Measurements from ENCODE around the gene SND1. TPM values are rescaled to one million over a fixed set of nuclear protein-coding genes. Genes with fewer than 3 reads are reported as not detected.

Gene SND1
- total and polyA plus RNA-seq, 10 of the 15 experiments (the other 5 are each of a cell fraction or from before 2014, with no cell fraction given) = 52.4 to 270 (median 146) TPM

DNA sequence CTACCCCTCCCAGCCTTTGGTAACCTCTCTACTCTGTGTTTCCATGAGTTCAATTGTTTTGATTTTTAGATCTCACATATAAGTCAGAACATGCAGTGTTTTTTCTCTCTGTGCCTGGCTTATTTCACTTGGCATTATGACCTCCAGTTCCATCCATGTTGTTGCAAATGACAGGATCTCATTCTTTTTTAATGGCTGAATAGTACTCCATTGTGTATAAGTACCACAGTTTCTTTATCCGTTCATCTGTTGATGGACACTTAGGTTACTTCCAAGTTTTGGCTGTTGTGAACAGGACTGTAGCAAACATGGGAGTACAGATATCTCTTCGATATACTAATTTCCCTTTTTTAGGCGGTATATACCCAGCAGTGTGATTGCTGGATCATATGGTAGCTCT, 237.7 kb downstream of the SND1 start:
- FAIRE-seq (no peak), DNase-seq (ENCODE audit: low read depth, low spot score) (no peak), ATAC-seq (no peak)
- peaks cover 2% of the 10 kb centered on the region; the same call in 1 of the 2 replicates for H3K79me2 ChIP-seq (ENCODE audit: control insufficient read depth, insufficient read depth, low read length)
- no peak overlapping the region for H3K4me2 ChIP-seq (ENCODE audit: control insufficient read depth, insufficient read depth)
- POLR2A ChIA-PET = no interaction called here
- RAD21 ChIA-PET (ENCODE audit: unreplicated experiment) = no interaction called here
- no peaks in the 10 kb centered on the region for H3K27me3 ChIP-seq (replicated peaks in 1 of 2; ENCODE audit: control insufficient read depth in 2 of 2, insufficient read depth in 2 of 2, low read length in 1 of 2)
- CTCF ChIA-PET = no interaction called here
- H3K4me3 ChIP-seq = no peak overlapping the region
- in situ Hi-C loops (cut with MboI) = no loop called here
- SMC1A ChIA-PET (ENCODE audit: uncharacterized antibody, unreplicated experiment) = interaction anchor here (1.0 kb wide), 1 partner anchor 87 kb away, joined by 3 read pairs; no protein-coding TSS in a partner anchor
- peaks cover 3% of the 10 kb centered on the region; the same call in 1 of the 2 replicates for H3K4me1 ChIP-seq (ENCODE audit: control insufficient read depth, insufficient read depth, low read length)
- peaks cover 0 to 21% of the 10 kb centered on the region in 2 experiments; a peak in 3 of 4 replicates for H3K36me3 ChIP-seq (ENCODE audit: control insufficient read depth in 2 of 2, insufficient read depth in 2 of 2, low read length in 1 of 2)
- H3K9ac ChIP-seq (ENCODE audit: control insufficient read depth, insufficient read depth, low read length) = no peak overlapping the region
- no peak overlapping the region for H2AFZ ChIP-seq (ENCODE audit: control insufficient read depth, low read depth, low read length)
- no peaks in the 10 kb centered on the region for H4K20me1 ChIP-seq (ENCODE audit: control insufficient read depth, insufficient read depth)
- WGBS (ENCODE audit: insufficient coverage, insufficient replicate concordance, low lambda C conversion rate, missing lambda C conversion rate) = 96% methylated on average over 3 of the region's 3 CpGs
- BruUV-seq (replicated peaks) = no TSS peak
- intact Hi-C loops (cut with micrococcal nuclease; ENCODE audit: unreplicated experiment) = no loop called here
- TF ChIP-seq RELA (IDR thresholded peaks at IDR 0.05; ENCODE audit: borderline replicate concordance, partially characterized antibody) (no peak), BRCA1 (IDR thresholded peaks at IDR 0.05; ENCODE audit: low read depth, low read length) (no peak), MEF2A (IDR thresholded peaks at IDR 0.05; ENCODE audit: insufficient read depth, low read depth, low read length) (no peak), HDAC2 (IDR thresholded peaks at IDR 0.05) (no peak), CBX5 (IDR thresholded peaks at IDR 0.05; ENCODE audit: low read depth) (no peak), EGR1 (IDR thresholded peaks at IDR 0.05; ENCODE audit: borderline replicate concordance in 1 of 2, low read depth in 2 of 2, low read length in 2 of 2) (no peak), ETV6 (conservative IDR thresholded peaks at IDR 0.05 in 1 of 2, IDR thresholded peaks at IDR 0.05 in 1 of 2; ENCODE audit: borderline replicate concordance in 1 of 2, low read depth in 1 of 2) (no peak), RCOR1 (conservative IDR thresholded peaks at IDR 0.05; ENCODE audit: low read depth, low read length) (no peak)
- TF ChIP-seq, protein P1, sequence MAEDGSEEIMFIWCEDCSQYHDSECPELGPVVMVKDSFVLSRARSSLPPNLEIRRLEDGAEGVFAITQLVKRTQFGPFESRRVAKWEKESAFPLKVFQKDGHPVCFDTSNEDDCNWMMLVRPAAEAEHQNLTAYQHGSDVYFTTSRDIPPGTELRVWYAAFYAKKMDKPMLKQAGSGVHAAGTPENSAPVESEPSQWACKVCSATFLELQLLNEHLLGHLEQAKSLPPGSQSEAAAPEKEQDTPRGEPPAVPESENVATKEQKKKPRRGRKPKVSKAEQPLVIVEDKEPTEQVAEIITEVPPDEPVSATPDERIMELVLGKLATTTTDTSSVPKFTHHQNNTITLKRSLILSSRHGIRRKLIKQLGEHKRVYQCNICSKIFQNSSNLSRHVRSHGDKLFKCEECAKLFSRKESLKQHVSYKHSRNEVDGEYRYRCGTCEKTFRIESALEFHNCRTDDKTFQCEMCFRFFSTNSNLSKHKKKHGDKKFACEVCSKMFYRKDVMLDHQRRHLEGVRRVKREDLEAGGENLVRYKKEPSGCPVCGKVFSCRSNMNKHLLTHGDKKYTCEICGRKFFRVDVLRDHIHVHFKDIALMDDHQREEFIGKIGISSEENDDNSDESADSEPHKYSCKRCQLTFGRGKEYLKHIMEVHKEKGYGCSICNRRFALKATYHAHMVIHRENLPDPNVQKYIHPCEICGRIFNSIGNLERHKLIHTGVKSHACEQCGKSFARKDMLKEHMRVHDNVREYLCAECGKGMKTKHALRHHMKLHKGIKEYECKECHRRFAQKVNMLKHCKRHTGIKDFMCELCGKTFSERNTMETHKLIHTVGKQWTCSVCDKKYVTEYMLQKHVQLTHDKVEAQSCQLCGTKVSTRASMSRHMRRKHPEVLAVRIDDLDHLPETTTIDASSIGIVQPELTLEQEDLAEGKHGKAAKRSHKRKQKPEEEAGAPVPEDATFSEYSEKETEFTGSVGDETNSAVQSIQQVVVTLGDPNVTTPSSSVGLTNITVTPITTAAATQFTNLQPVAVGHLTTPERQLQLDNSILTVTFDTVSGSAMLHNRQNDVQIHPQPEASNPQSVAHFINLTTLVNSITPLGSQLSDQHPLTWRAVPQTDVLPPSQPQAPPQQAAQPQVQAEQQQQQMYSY (CRISPR knock-in tag; IDR thresholded peaks at IDR 0.05) = no peak
- no peak overlapping the region for H3K27ac ChIP-seq (ENCODE audit: control insufficient read depth, insufficient read depth)
- H3K9me3 ChIP-seq (replicated peaks; ENCODE audit: control insufficient read depth, insufficient read depth, low read length) = no peaks in the 10 kb centered on the region

Data from GM12878 (cell line).